ENCODE measurements around the gene CELSR3. TPM values are rescaled to one million over a fixed set of nuclear protein-coding genes. Genes with fewer than 3 reads are reported as not detected.

CELSR3 gene
- total RNA-seq, 4 donors from 2014 or later = 0.33 to 0.75 (median 0.48) TPM

GRCh38 chr3:48596676-48597407, 65.8 kb downstream of the CELSR3 start:
- no peak for TF ChIP-seq CTCF (IDR thresholded peaks at IDR 0.05; ENCODE audit: low read depth)

GRCh38 chr3:48596157-48596556, 66.5 kb downstream of the CELSR3 start:
- no peak for TF ChIP-seq CTCF (IDR thresholded peaks at IDR 0.05; ENCODE audit: low read depth)

- no peak for TF ChIP-seq CTCF (IDR thresholded peaks at IDR 0.05; ENCODE audit: low read depth)
These were observed 67.1 kb downstream of the CELSR3 start for GRCh38 chr3:48595526-48596121.

DNA sequence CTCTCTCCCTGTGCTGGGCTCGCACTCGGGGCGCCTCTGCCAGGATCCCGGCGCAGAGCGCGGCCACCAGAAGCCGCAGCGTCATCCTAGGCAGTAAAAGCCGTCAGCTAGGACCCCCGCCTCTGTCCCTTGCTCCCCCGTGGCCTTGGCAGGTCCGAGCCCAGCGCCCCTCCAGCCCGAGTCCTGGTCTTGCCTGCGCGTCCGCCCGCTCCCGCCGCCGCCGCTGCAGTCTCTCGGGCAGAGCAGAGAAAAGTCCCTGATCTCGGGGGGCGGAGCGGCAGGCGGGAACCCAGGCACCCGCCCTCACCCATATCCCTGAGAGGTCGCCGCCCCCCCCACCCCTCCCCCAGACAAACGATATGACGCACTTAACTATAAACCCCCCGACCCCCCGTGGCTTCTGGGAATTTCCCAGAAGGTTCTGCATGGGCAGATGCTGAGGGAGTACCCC, 67.6 kb downstream of the CELSR3 start, which contains the start of gene COL7A1:
Gene COL7A1, minus strand, starts transcription at position 255 of the 451 bp plus-strand sequence. Its CDS starts 170 bp downstream, at position 85.
- TF ChIP-seq CTCF (IDR thresholded peaks at IDR 0.05; ENCODE audit: low read depth) = no peak

DNA sequence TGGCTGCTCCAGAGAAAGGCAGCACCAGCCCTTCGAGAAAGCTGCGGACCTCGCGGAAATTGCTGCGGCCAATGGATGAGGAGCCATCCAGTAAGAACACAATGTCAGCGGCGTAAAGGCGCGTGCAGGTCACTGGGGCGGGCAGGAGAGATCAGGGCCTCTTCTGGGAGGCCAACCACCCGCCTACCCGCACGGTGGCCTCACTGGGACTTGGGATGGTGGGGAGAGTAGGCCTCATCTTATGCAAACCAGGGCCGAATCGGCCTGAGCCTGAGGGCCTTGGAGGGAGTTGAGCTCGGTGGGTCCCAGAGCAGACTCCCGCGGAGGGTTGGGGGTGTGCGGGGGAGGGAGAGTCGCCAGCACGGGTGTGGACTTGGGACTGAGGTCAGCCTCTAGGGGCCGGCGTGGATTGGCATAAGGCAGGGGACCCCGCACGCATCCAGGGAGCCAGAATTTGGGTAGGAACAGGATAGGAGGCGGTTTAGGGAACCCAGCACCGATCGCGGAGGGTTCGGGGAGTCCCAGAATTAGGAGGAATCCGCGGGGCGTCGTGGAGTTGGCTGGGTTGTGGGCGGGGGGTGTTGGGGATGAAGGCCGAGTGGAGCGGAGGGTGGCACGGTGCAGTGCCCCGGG, 68.2 kb downstream of the CELSR3 start:
- no peak for TF ChIP-seq CTCF (IDR thresholded peaks at IDR 0.05; ENCODE audit: low read depth)

- no peak for TF ChIP-seq CTCF (IDR thresholded peaks at IDR 0.05; ENCODE audit: low read depth)
These were observed 69.3 kb downstream of the CELSR3 start for GRCh38 chr3:48593337-48593736.

DNA sequence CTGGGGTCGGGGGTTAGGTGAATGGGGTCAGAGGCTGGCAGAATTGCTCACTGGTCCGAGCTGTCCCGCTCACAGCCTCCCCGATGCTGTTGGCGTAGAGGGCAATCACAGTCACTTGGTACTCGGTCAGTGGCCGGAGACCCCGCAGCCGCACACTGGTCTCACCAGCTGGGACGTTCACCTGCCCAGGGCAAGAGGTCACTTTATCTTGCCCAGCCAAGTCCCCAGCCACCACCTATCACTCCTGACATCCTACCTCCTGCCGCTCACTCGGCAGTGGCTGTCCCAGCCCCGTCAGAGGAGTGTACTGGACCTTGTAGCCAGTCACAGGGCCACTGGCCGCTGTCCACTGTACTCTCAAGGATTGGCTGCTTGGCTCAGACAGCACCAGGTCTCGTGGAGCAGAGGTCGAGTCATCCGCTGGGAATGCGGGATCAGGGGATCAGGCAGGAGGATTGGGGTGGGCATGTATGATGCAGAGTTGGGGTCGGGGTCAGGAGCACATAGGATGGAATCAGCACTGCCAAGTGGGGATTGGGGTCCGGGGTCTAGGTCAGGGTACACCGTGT, 70.1 kb downstream of the CELSR3 start:
- no peak for TF ChIP-seq CTCF (IDR thresholded peaks at IDR 0.05; ENCODE audit: low read depth)

Data from subcutaneous adipose tissue (tissue), 4 donors.